Measurements from ENCODE around the gene SCFD1.
"Not testable (repeated sequence)": the region's sequence is repeated elsewhere in the genome, so short reads cannot be mapped to it uniquely, and the experiment has no call there.

SCFD1 gene

DNA sequence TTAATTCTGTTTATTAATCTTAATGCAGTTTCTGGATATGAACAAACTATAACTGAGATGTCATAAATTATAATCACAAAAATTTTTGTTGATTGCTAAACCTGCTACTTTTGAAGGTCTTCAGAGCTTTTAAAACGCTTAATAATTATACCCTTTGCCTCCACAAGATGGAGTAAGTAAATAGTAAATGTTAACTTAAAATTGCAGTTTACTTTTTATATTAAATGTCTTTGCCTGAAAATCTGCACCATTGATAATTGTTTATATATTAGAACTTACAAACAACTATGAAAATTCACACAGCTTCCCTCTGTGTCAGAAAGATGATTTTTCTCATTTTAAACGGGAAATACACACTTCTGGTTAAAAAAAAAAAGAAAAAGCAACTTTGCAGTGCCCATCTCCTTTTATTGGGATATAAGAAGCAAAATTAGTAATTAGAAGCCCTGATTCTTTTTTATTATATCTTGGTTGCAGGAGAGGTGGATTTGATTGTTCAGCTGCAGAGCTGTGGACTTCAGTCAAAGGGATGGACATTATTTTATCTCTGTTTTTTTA is 35.6 kb downstream of the SCFD1 start:
- peak in 1 of 2 experiments; percentile 20 for DNase-seq (ENCODE audit: low read depth in 1 of 2, low spot score in 1 of 2)
- in situ Hi-C loops (cut with HindIII; ENCODE audit: low pct_unique_long_range_greater_than_20kb, low sequenced_read_pairs) = no loop called here
- no peak for TF ChIP-seq JUND (IDR thresholded peaks at IDR 0.05; ENCODE audit: low read depth)

DNA sequence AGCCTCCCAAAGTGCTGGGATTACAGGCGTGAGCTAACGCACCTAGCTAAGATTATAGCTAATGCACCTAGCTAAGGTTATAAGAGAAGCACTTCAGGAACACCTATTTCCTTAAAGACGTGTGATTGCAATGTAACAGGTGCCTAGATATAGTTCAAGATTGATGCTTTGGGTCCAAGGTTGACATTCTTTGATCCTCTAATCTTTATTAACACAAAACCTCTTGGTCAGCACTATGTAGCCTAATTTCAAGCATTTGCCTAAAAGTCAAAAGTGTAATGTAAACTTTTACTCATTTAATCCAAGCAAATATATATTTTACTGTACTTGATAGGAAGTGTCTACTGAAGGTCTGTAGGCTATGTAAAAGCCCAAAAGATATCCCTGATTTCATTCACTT is 36.5 kb downstream of the SCFD1 start:
- no peak for DNase-seq (ENCODE audit: low read depth in 1 of 2, low spot score in 1 of 2)
- TF ChIP-seq JUND (IDR thresholded peaks at IDR 0.05; ENCODE audit: low read depth) = no peak
- in situ Hi-C loops (cut with HindIII; ENCODE audit: low pct_unique_long_range_greater_than_20kb, low sequenced_read_pairs) = no loop called here

GRCh38 chr14:30669594-30669993 is 47.5 kb downstream of the SCFD1 start:
- no peak for DNase-seq (ENCODE audit: low read depth in 1 of 2, low spot score in 1 of 2)
- in situ Hi-C loops (cut with HindIII; ENCODE audit: low pct_unique_long_range_greater_than_20kb, low sequenced_read_pairs) = no loop called here
- no peak for TF ChIP-seq JUND (IDR thresholded peaks at IDR 0.05; ENCODE audit: low read depth)

DNA sequence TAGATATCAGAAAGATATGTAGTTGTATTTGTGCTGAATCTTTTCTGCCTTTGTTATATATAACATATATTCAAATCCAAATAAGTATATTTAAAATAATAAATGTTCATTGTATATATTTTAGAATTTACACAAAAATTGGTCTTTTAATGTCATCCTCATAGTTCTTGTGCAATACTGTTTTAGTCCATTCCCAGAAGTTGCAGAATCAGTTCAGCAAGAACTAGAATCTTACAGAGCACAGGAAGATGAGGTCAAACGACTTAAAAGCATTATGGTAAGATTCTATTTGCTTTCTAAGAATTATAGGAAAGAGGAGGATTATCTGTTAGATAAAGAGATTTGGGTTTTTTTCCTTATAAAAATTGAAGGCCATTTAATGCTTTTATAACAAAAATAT is 51.0 kb downstream of the SCFD1 start:
- DNase-seq (ENCODE audit: low read depth in 1 of 2, low spot score in 1 of 2) = no peak
- in situ Hi-C loops (cut with HindIII; ENCODE audit: low pct_unique_long_range_greater_than_20kb, low sequenced_read_pairs) = no loop called here
- no peak for TF ChIP-seq JUND (IDR thresholded peaks at IDR 0.05; ENCODE audit: low read depth)

DNA sequence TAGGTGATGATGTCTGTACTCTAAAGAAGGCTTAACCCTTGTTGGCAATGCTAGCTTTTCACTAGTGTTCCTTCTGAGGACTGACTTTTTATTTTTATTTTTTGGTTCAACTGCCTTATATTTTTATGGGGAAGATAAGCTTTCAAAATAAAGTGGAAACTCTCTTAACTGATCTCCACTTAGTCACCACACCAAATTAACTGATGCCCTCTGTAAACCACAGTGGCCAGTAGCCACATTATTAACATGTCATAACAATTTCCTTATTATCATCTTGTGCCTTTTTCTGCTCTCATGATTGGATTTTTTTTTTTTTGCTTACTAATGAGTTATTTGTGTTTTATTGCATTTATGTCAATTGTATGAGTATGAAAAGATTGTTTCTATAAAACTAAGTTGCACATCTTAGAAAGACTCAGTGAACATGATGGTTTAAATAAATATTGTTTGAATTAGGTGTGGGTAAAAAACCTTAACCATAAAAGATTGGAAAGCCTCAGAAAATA is 56.9 kb downstream of the SCFD1 start:
- no peak for TF ChIP-seq JUND (IDR thresholded peaks at IDR 0.05; ENCODE audit: low read depth)
- DNase-seq (ENCODE audit: low read depth in 1 of 2, low spot score in 1 of 2) = no peak
- in situ Hi-C loops (cut with HindIII; ENCODE audit: low pct_unique_long_range_greater_than_20kb, low sequenced_read_pairs) = no loop called here

GRCh38 chr14:30680036-30680435 is 57.9 kb downstream of the SCFD1 start:
- in situ Hi-C loops (cut with HindIII; ENCODE audit: low pct_unique_long_range_greater_than_20kb, low sequenced_read_pairs) = no loop called here
- no peak for TF ChIP-seq JUND (IDR thresholded peaks at IDR 0.05; ENCODE audit: low read depth)
- no peak for DNase-seq (ENCODE audit: low read depth in 1 of 2, low spot score in 1 of 2)

GRCh38 chr14:30680776-30681175 is 58.7 kb downstream of the SCFD1 start:
- in situ Hi-C loops (cut with HindIII; ENCODE audit: low pct_unique_long_range_greater_than_20kb, low sequenced_read_pairs) = not testable (repeated sequence)

GRCh38 chr14:30681752-30682355 is 59.7 kb downstream of the SCFD1 start:
- peak; percentile 11 to 19 for DNase-seq (ENCODE audit: low read depth in 1 of 2, low spot score in 1 of 2)
- in situ Hi-C loops (cut with HindIII; ENCODE audit: low pct_unique_long_range_greater_than_20kb, low sequenced_read_pairs) = no loop called here
- TF ChIP-seq JUND (IDR thresholded peaks at IDR 0.05; ENCODE audit: low read depth) = no peak

More at GRCh38 chr14:30680776-30681175, 58.7 kb downstream of the SCFD1 start:
- DNase-seq (ENCODE audit: low read depth in 1 of 2, low spot score in 1 of 2) = not testable (repeated sequence)

DNA sequence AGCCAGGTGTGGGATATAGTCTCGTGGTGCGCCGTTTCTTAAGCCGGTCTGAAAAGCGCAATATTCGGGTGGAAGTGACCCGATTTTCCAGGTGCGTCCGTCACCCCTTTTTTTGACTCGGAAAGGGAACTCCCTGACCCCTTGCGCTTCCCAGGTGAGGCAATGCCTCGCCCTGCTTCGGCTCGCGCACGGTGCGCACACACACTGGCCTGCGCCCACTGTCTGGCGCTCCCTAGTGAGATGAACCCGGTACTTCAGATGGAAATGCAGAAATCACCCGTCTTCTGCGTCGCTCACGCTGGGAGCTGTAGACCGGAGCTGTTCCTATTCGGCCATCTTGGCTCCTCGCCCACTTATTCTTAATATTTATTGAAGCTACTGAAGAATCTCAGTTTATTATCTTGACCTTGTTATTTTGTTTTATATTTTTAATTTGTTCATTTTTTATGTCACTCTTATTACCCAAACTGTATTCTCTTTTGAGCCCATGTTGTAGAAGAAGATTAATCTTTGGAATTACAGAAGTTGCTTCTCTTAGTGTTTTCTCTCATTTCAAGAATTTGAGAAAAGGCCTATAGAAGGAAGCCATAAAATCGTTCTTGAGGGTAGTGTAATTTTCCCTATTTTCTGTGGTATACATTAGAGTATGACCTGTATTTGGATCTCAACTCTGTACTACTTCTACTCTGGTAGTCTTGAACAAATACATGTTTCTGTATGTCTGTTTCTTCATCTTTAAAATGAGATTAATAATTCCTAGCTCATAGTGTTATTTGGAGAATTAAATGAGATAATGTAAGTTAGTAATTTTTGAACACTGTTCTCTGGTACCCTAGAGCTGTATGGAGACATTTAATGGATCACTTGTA is 68.6 kb downstream of the SCFD1 start:
- in situ Hi-C loops (cut with HindIII; ENCODE audit: low pct_unique_long_range_greater_than_20kb, low sequenced_read_pairs) = not testable (repeated sequence)
- DNase-seq (ENCODE audit: low read depth in 1 of 2, low spot score in 1 of 2) = peak in 1 of 2 experiments; percentile 61

- no peak for DNase-seq (ENCODE audit: low read depth in 1 of 2, low spot score in 1 of 2)
- in situ Hi-C loops (cut with HindIII; ENCODE audit: low pct_unique_long_range_greater_than_20kb, low sequenced_read_pairs) = no loop called here
- no peak for TF ChIP-seq JUND (IDR thresholded peaks at IDR 0.05; ENCODE audit: low read depth)
Measured at GRCh38 chr14:30691751-30692398, 69.8 kb downstream of the SCFD1 start.

- no peak for DNase-seq (ENCODE audit: low read depth in 1 of 2, low spot score in 1 of 2)
- in situ Hi-C loops (cut with HindIII; ENCODE audit: low pct_unique_long_range_greater_than_20kb, low sequenced_read_pairs) = no loop called here
- no peak for TF ChIP-seq JUND (IDR thresholded peaks at IDR 0.05; ENCODE audit: low read depth)
Measured at GRCh38 chr14:30692669-30693068, 70.5 kb downstream of the SCFD1 start.

- TF ChIP-seq JUND (IDR thresholded peaks at IDR 0.05; ENCODE audit: low read depth) = no peak
- DNase-seq (ENCODE audit: low read depth in 1 of 2, low spot score in 1 of 2) = no peak
- in situ Hi-C loops (cut with HindIII; ENCODE audit: low pct_unique_long_range_greater_than_20kb, low sequenced_read_pairs) = no loop called here
Measured at GRCh38 chr14:30698463-30698862, 76.3 kb downstream of the SCFD1 start.

GRCh38 chr14:30706704-30707103 is 84.6 kb downstream of the SCFD1 start:
- no peak for DNase-seq (ENCODE audit: low read depth in 1 of 2, low spot score in 1 of 2)
- TF ChIP-seq JUND (IDR thresholded peaks at IDR 0.05; ENCODE audit: low read depth) = no peak
- in situ Hi-C loops (cut with HindIII; ENCODE audit: low pct_unique_long_range_greater_than_20kb, low sequenced_read_pairs) = no loop called here
